Naive thymus-derived CD8-positive, alpha-beta T cell (primary cell): ENCODE measurements around the gene TSKS. TPM values are rescaled to one million over a fixed set of nuclear protein-coding genes. Genes with fewer than 3 reads are reported as not detected.

Source experiments
- ATAC-seq, 2 donors: fragments of 150-1000 bp; cut with Tn5 transposase in 1 of 2; sonication (Bioruptor Pico), chemical (Tn5 transposase) in 1 of 2; 1 replicate in 1 of 2; 2 replicates in 1 of 2; pipeline ENCODE4 v1.10.0; 2021; ENCODE audit warnings: mild to moderate bottlenecking in 2 of 2, moderate library complexity in 2 of 2
- POLR2A ChIA-PET: fragments of 350-600 bp; sonication (Branson Sonifier 250); formaldehyde crosslinking; loops from one replicate; lab custom pipeline; 2021; ENCODE audit warnings: antibody characterized with exemption; lab: Charles Lee
- DNase-seq, 10 donors: peaks; one replicate each; pipeline versions ENCODE4 v3.0.0 to v3.0.0-alpha.2; 2020 to 2022
- H3K27ac Mint-ChIP-seq, 10 donors: one replicate each; pipeline ENCODE4 v1.8.0; 2020 to 2022; ENCODE audit warnings: mild to moderate bottlenecking in 10 of 10, mixed read lengths in 10 of 10, moderate library complexity in 4 of 10, inconsistent platforms in 1 of 10
- H3K27me3 Mint-ChIP-seq, 5 donors: one replicate each; pipeline ENCODE4 v1.8.0; 2021 to 2022; ENCODE audit warnings: mixed read lengths in 5 of 5
- H3K36me3 Mint-ChIP-seq, 3 donors: one replicate each; pipeline ENCODE4 v1.8.0; 2020 to 2022; ENCODE audit warnings: mixed read lengths in 3 of 3, mild to moderate bottlenecking in 2 of 3, inconsistent platforms in 1 of 3
- H3K4me1 Mint-ChIP-seq, 4 donors: one replicate each; pipeline ENCODE4 v1.8.0; 2021 to 2022; ENCODE audit warnings: mixed read lengths in 4 of 4
- H3K4me3 Mint-ChIP-seq, 10 donors: one replicate each; pipeline ENCODE4 v1.8.0; 2020 to 2022; ENCODE audit warnings: mild to moderate bottlenecking in 10 of 10, mixed read lengths in 10 of 10, moderate library complexity in 6 of 10, inconsistent platforms in 1 of 10
- H3K9me3 Mint-ChIP-seq, 9 donors: one replicate each; pipeline ENCODE4 v1.8.0; 2020 to 2022; ENCODE audit warnings: mixed read lengths in 9 of 9, mild to moderate bottlenecking in 3 of 9, inconsistent platforms in 1 of 9, moderate library complexity in 1 of 9
- polyA plus RNA-seq, 3 donors: library from polyadenylated mRNA; unstranded; fragments of 300-500 nt; fragmentation: Illumina TruSeq; gene quantifications; one replicate each; pipeline ENCODE4 v1.2.3, GENCODE V29; 2021
- total RNA-seq, 8 experiments: library from RNA in 2 of 8; stranded (reverse) in 2 of 8; gene quantifications; one replicate each; pipeline ENCODE4 v1.2.3 and lab custom pipeline; 2021 to 2026

TSKS gene
- total and polyA plus RNA-seq, 5 experiments from 2014 or later: 0.17 to 4.8 (median 1.2) TPM

- Mint-ChIP-seq H3K27ac (peak overlapping the region in 6 of 10 donors; percentile 62 to 92 (median 76)), H3K36me3 (no peaks in the 10 kb centered on the region), H3K9me3 (no peaks in the 10 kb centered on the region), H3K4me1 (peaks cover 6 to 9% (median 8%) of the 10 kb centered on the region in 4 donors), H3K27me3 (peaks cover 0 to 4% (median 0%) of the 10 kb centered on the region in 5 donors), H3K4me3 (peak overlapping the region in 6 of 10 donors; percentile 6 to 65 (median 22))
- DNase-seq (peak in 2 of 10 donors; percentile 19 to 30), ATAC-seq (no peak)
- POLR2A ChIA-PET: interaction anchor here (0.7 kb wide), 1 partner anchor 46 kb away, joined by 3 read pairs; no protein-coding TSS in a partner anchor
These were observed 1.3 kb downstream of the TSKS start for GRCh38 chr19:49761625-49762311.

- ATAC-seq (no peak), DNase-seq (no peak)
- peaks cover 0 to under 1% (median 0%) of the 10 kb centered on the region in 3 donors for H3K36me3 Mint-ChIP-seq
- H3K4me1 Mint-ChIP-seq: peaks cover 4 to 7% (median 5%) of the 10 kb centered on the region in 4 donors
- peak overlapping the region in 4 of 10 donors; percentile 6 to 65 (median 46) for H3K4me3 Mint-ChIP-seq
- H3K27me3 Mint-ChIP-seq: no peaks in the 10 kb centered on the region
- POLR2A ChIA-PET: interaction anchor here (0.7 kb wide), 1 partner anchor 46 kb away, joined by 3 read pairs; no protein-coding TSS in a partner anchor
- peaks cover 0 to 2% (median 0%) of the 10 kb centered on the region in 9 donors for H3K9me3 Mint-ChIP-seq
- peak overlapping the region in 4 of 10 donors; percentile 15 to 92 (median 72) for H3K27ac Mint-ChIP-seq
These were observed 1.9 kb downstream of the TSKS start for GRCh38 chr19:49761249-49761624.

GRCh38 chr19:49758292-49758691, 4.8 kb downstream of the TSKS start:
- DNase-seq (no peak), ATAC-seq (no peak)
- peaks cover 2 to 6% (median 5%) of the 10 kb centered on the region in 3 donors for H3K36me3 Mint-ChIP-seq
- no peak overlapping the region for H3K4me3 Mint-ChIP-seq
- peaks cover 0 to 2% (median 0%) of the 10 kb centered on the region in 4 donors for H3K4me1 Mint-ChIP-seq
- POLR2A ChIA-PET: no interaction called here
- no peaks in the 10 kb centered on the region for H3K27me3 Mint-ChIP-seq
- H3K9me3 Mint-ChIP-seq: peaks cover 0 to 6% (median 2%) of the 10 kb centered on the region in 9 donors
- peak overlapping the region in 1 of 10 donors; percentile 43 for H3K27ac Mint-ChIP-seq

- Mint-ChIP-seq H3K4me3 (no peak overlapping the region), H3K4me1 (no peaks in the 10 kb centered on the region), H3K27me3 (peaks cover 0 to 3% (median 0%) of the 10 kb centered on the region in 5 donors), H3K9me3 (peaks cover 0 to 9% (median 2%) of the 10 kb centered on the region in 9 donors), H3K27ac (no peak overlapping the region), H3K36me3 (peaks cover 2 to 9% (median 6%) of the 10 kb centered on the region in 3 donors)
- ATAC-seq (no peak), DNase-seq (no peak)
- POLR2A ChIA-PET: no interaction called here
These were observed 7.2 kb downstream of the TSKS start for GRCh38 chr19:49755956-49756355.

GRCh38 chr19:49752701-49753100, 10.4 kb downstream of the TSKS start:
- H3K27ac Mint-ChIP-seq: no peak overlapping the region
- peaks cover 0 to 3% (median 0%) of the 10 kb centered on the region in 5 donors for H3K27me3 Mint-ChIP-seq
- peaks cover 2 to 9% (median 6%) of the 10 kb centered on the region in 3 donors for H3K36me3 Mint-ChIP-seq
- ATAC-seq: no peak
- no peak overlapping the region for H3K4me3 Mint-ChIP-seq
- H3K4me1 Mint-ChIP-seq: no peaks in the 10 kb centered on the region
- POLR2A ChIA-PET: no interaction called here
- peaks cover 0 to 9% (median 2%) of the 10 kb centered on the region in 9 donors for H3K9me3 Mint-ChIP-seq
- DNase-seq: no peak

GRCh38 chr19:49749771-49750170, 13.3 kb downstream of the TSKS start:
- Mint-ChIP-seq H3K27ac (no peak overlapping the region), H3K27me3 (peaks cover 0 to 5% (median 0%) of the 10 kb centered on the region in 5 donors), H3K36me3 (peaks cover 0 to 4% (median 0%) of the 10 kb centered on the region in 3 donors), H3K4me1 (peaks cover 0 to 2% (median 2%) of the 10 kb centered on the region in 4 donors), H3K4me3 (no peak overlapping the region), H3K9me3 (peaks cover 0 to 5% (median 0%) of the 10 kb centered on the region in 9 donors)
- no peak for ATAC-seq
- no peak for DNase-seq
- POLR2A ChIA-PET: no interaction called here

DNA sequence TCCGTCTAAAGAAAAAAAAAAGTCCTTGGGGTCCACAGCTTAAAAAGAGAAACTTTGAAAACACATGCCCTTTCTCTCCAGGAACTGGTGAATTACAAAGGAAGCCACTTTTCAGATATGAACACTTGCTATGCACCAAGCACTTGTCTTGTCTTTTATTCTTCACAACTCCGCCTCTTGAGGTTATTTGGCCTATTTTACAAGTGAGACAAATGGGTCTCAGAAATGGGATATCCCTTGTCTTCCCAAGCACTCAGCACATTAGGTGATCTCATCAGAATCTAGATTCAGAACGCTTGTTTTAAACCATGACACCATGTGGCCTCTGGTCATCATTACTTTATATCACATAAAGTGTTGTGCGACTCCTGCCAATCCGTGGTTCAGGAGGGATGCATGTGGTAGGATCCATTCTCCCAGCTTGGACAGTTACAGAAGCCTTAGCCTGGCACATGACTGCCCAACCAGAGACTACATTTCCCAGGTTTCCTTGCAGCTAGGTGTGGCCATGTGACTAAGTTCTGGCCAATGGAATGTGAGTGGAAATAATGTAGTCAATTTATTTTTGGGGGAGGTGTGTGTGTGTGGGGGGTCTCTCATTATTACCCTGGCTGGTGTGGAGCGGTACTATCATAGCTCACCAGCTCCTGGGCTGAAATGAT, 13.9 kb downstream of the TSKS start:
- H3K27me3 Mint-ChIP-seq: peaks cover 0 to 5% (median 0%) of the 10 kb centered on the region in 5 donors
- no peak for DNase-seq
- H3K9me3 Mint-ChIP-seq: peaks cover 0 to 3% (median 0%) of the 10 kb centered on the region in 9 donors
- H3K4me3 Mint-ChIP-seq: no peak overlapping the region
- peaks cover 0 to 2% (median 2%) of the 10 kb centered on the region in 4 donors for H3K4me1 Mint-ChIP-seq
- POLR2A ChIA-PET: no interaction called here
- no peak for ATAC-seq
- H3K36me3 Mint-ChIP-seq: peaks cover 0 to 4% (median 0%) of the 10 kb centered on the region in 3 donors
- H3K27ac Mint-ChIP-seq: no peak overlapping the region

DNA sequence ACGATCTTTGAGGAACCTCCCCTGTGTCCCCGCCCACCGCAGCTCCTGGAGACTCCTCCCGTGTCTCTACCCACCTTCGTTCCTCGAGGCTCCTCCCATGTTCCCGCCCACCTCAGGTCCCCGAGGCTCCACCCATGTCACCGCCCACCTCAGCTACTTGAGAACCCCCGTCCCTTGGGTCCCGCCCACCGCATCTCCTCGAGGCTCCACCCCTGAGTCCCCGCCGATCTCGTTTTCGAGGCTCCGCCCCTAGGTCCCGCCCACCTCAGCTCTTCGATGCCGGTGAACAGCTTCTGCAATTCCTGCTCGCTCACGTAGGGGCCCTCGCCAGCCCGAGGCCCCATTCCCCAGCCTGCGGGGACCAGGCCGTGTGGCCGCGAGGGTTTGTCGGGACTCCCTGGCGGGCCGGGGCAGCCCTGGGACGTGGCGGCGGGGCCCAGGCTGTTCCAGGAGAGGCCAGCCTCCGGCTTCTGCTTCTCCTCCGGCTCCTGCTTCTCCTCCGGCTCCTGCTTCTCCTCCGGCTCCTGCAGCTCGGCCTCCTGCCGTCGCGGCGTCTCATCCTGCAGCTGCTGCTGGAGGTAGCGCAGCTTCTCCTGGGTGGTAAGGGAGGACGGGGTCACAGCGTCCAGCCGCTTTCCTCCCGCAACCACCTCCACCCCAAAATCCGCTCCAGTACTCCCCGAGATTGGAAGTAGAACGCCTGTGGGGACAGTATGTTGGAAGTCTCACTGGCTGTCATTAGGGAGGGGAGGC, 16.7 kb downstream of the TSKS start:
- POLR2A ChIA-PET: no interaction called here
- Mint-ChIP-seq H3K27me3 (peaks cover 0 to 5% (median 0%) of the 10 kb centered on the region in 5 donors), H3K4me1 (peaks cover 0 to 2% (median 2%) of the 10 kb centered on the region in 4 donors), H3K27ac (peak overlapping the region in 1 of 10 donors; percentile 40), H3K4me3 (no peak overlapping the region), H3K9me3 (no peaks in the 10 kb centered on the region), H3K36me3 (no peaks in the 10 kb centered on the region)
- DNase-seq (peak in 9 of 10 donors; percentile 19 to 68 (median 48)), ATAC-seq (peak; percentile 50 to 84)

- Mint-ChIP-seq H3K9me3 (no peaks in the 10 kb centered on the region), H3K27me3 (peaks cover 0 to 3% (median 0%) of the 10 kb centered on the region in 5 donors), H3K27ac (peak overlapping the region in 1 of 10 donors; percentile 65), H3K4me3 (peak overlapping the region in 1 of 10 donors; percentile 20), H3K4me1 (peaks cover 0 to 4% (median 3%) of the 10 kb centered on the region in 4 donors), H3K36me3 (no peaks in the 10 kb centered on the region)
- ATAC-seq (no peak), DNase-seq (no peak)
- POLR2A ChIA-PET: interaction anchor here (0.6 kb wide), 1 partner anchor 70 kb away, joined by 6 read pairs; no protein-coding TSS in a partner anchor
These were observed 18.1 kb downstream of the TSKS start for GRCh38 chr19:49744946-49745381.

DNA sequence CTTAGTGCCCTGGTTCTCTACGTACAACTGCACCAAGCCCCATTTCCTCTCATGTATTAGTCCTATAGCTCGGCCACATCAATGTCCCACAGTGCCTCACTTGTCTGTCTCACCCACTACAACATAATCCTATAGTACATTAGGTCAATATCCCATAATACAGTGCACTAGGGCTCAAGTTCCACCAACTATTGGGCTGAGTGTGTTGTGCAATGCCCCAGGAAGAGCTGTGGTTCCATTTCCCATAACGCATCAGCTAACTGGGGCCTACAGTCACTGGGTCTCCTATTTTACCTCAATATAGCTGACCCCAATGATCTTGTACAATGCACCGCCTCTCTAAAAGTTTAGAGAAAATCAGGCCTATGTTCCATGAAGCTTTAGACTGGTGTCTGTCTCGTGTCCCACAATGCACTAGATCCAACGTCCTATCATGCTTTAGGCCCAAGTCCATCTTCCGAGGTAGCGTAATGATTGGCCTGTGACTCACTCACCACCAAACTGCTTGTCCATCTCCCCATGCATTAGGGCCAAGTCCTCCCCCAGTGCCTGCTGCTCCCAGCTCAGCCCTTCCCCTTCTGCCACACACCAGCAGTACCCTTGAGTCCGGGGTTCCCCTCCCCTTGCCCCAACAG, 21.8 kb downstream of the TSKS start:
- ATAC-seq (no peak), DNase-seq (no peak)
- Mint-ChIP-seq H3K27me3 (peaks cover 0 to 1% (median 0%) of the 10 kb centered on the region in 5 donors), H3K36me3 (peaks cover 0 to 4% (median 0%) of the 10 kb centered on the region in 3 donors), H3K27ac (no peak overlapping the region), H3K9me3 (no peaks in the 10 kb centered on the region), H3K4me3 (no peak overlapping the region), H3K4me1 (peaks cover 7 to 11% (median 8%) of the 10 kb centered on the region in 4 donors)
- POLR2A ChIA-PET: no interaction called here

GRCh38 chr19:49739933-49740332, 23.2 kb downstream of the TSKS start:
- peaks cover 0 to 4% (median 0%) of the 10 kb centered on the region in 3 donors for H3K36me3 Mint-ChIP-seq
- H3K4me3 Mint-ChIP-seq: no peak overlapping the region
- POLR2A ChIA-PET: interaction anchor here (0.6 kb wide), 1 partner anchor 1226 kb away, joined by 4 read pairs; no protein-coding TSS in a partner anchor
- peaks cover 0 to 2% (median 0%) of the 10 kb centered on the region in 5 donors for H3K27me3 Mint-ChIP-seq
- H3K4me1 Mint-ChIP-seq: peaks cover 5 to 9% (median 7%) of the 10 kb centered on the region in 4 donors
- H3K9me3 Mint-ChIP-seq: no peaks in the 10 kb centered on the region
- no peak for DNase-seq
- H3K27ac Mint-ChIP-seq: no peak overlapping the region
- no peak for ATAC-seq
